Jurkat, Clone E6-1 (cell line): Measurements from ENCODE around the gene CPT1B.
A peak's percentile ranks its signal among the peaks of the same experiment; 100 is the strongest.

ENCODE experiments used
- DNase-seq: peaks from one replicate; pipeline ENCODE4 v3.0.0-alpha.2; 2011; ENCODE audit warnings: low read depth, low spot score
- H3K4me3 ChIP-seq: 2 replicates; pipeline ENCODE4 v1.5.1; 2011; ENCODE audit warnings: mild to moderate bottlenecking, low read length, control low read depth, moderate library complexity

CPT1B gene

GRCh38 chr22:50597097-50597496 is 18.9 kb upstream of the CPT1B start:
- no peak overlapping the region for H3K4me3 ChIP-seq

GRCh38 chr22:50595189-50595588 is 17.0 kb upstream of the CPT1B start:
- no peak overlapping the region for H3K4me3 ChIP-seq
- no peak for DNase-seq

More at GRCh38 chr22:50597097-50597496, 18.9 kb upstream of the CPT1B start:
- DNase-seq = no peak

GRCh38 chr22:50587407-50587806 is 9.2 kb upstream of the CPT1B start:
- DNase-seq = no peak
- H3K4me3 ChIP-seq = no peak overlapping the region

GRCh38 chr22:50586416-50586815 is 8.2 kb upstream of the CPT1B start:
- no peak overlapping the region for H3K4me3 ChIP-seq
- no peak for DNase-seq

- H3K4me3 ChIP-seq = no peak overlapping the region
- DNase-seq = no peak
Observed at GRCh38 chr22:50585781-50586180, 7.6 kb upstream of the CPT1B start.

- no peak for DNase-seq
- H3K4me3 ChIP-seq = no peak overlapping the region
Observed at GRCh38 chr22:50585238-50585637, 7.0 kb upstream of the CPT1B start.

- H3K4me3 ChIP-seq = no peak overlapping the region; the same call in 1 of the 2 replicates
- no peak for DNase-seq
Observed at GRCh38 chr22:50584106-50585096, 6.2 kb upstream of the CPT1B start.

- no peak for DNase-seq
- H3K4me3 ChIP-seq = peak overlapping the region; percentile 88
Observed at GRCh38 chr22:50583294-50583861, 5.2 kb upstream of the CPT1B start.

- peak within 1 kb of the TSS; percentile 91 for H3K4me3 ChIP-seq
- peak; percentile 95 for DNase-seq
Observed at GRCh38 chr22:50582493-50583293, 4.5 kb upstream of the CPT1B start, which contains the start of gene CHKB. CHKB (minus strand) TSS chr22:50582849; CDS start chr22:50582781, 68 bp downstream.

- no peak for DNase-seq
- peak overlapping the region; percentile 91 for H3K4me3 ChIP-seq
Observed at GRCh38 chr22:50581950-50582492, 3.8 kb upstream of the CPT1B start.

GRCh38 chr22:50581031-50581949 is 3.1 kb upstream of the CPT1B start:
- H3K4me3 ChIP-seq = peak overlapping the region; percentile 91
- no peak for DNase-seq

- DNase-seq = no peak
- no peak overlapping the region for H3K4me3 ChIP-seq
Observed at GRCh38 chr22:50579752-50580151, 1.5 kb upstream of the CPT1B start.

- no peak overlapping the region for H3K4me3 ChIP-seq
- DNase-seq = no peak
Observed at GRCh38 chr22:50578776-50579310, 616 bp upstream of the CPT1B start.

- no peak overlapping the region for H3K4me3 ChIP-seq
- DNase-seq = no peak
Observed at GRCh38 chr22:50577697-50577986, 585 bp downstream of the CPT1B start.

GRCh38 chr22:50576806-50577696 is 1.2 kb downstream of the CPT1B start:
- no peak overlapping the region for H3K4me3 ChIP-seq
- no peak for DNase-seq

GRCh38 chr22:50576070-50576469 is 2.2 kb downstream of the CPT1B start:
- H3K4me3 ChIP-seq = no peak overlapping the region
- DNase-seq = no peak

- DNase-seq = no peak
- no peak overlapping the region for H3K4me3 ChIP-seq
Observed at GRCh38 chr22:50575426-50575941, 2.7 kb downstream of the CPT1B start.
